Keratinocyte (primary cell): ENCODE measurements around the gene ADAMTS9. TPM values are rescaled to one million over a fixed set of nuclear protein-coding genes. Genes with fewer than 3 reads are reported as not detected.

Experiments used
- DNase-seq: peaks from one replicate; pipeline ENCODE4 v3.0.0-alpha.2; 2011; ENCODE audit warnings: low read depth, missing footprints, low spot score
- FAIRE-seq: peaks from 2 replicates; lab custom pipeline; 2011; peaks lifted over from hg19 to GRCh38; lab: Jason Lieb, UNC
- H2AFZ ChIP-seq: 2 replicates; pipeline ENCODE4 v1.6.0; 2012; ENCODE audit warnings: low read length, control low read depth, inconsistent platforms; ENCODE audit not compliant: control insufficient read depth
- H3K27ac ChIP-seq: 2 replicates; pipeline ENCODE4 v1.5.1; 2011; ENCODE audit warnings: low read length; ENCODE audit not compliant: control insufficient read depth, insufficient read depth
- H3K27me3 ChIP-seq: 3 replicates; pipeline ENCODE4 v1.6.0; 2011; ENCODE audit warnings: low read length; ENCODE audit not compliant: control insufficient read depth, insufficient read depth; ENCODE audit errors: extremely low read depth
- H3K36me3 ChIP-seq, 2 experiments: 2 replicates in 1 of 2; 3 replicates in 1 of 2; pipeline ENCODE4 v1.5.1; 2011; ENCODE audit warnings: low read length in 2 of 2, mild to moderate bottlenecking in 1 of 2; ENCODE audit not compliant: control insufficient read depth in 2 of 2, insufficient read depth in 2 of 2; ENCODE audit errors: extremely low read depth in 1 of 2
- H3K4me1 ChIP-seq: 3 replicates; pipeline ENCODE4 v1.5.1; 2011; ENCODE audit warnings: low read length; ENCODE audit not compliant: control insufficient read depth, insufficient read depth; ENCODE audit errors: extremely low read depth
- H3K4me2 ChIP-seq: 3 replicates; pipeline ENCODE4 v1.6.0; 2011; ENCODE audit warnings: low read depth, low read length; ENCODE audit not compliant: control insufficient read depth, insufficient read depth; ENCODE audit errors: extremely low read depth
- H3K4me3 ChIP-seq, 3 experiments: fragments of 200-600 bp in 1 of 3; sonication (generic) in 1 of 3; 2 replicates in 2 of 3; 3 replicates in 1 of 3; pipeline ENCODE4 v1.5.1; 2011 to 2016; ENCODE audit warnings: low read length in 3 of 3, mild to moderate bottlenecking in 3 of 3, control low read depth in 2 of 3, inconsistent platforms in 1 of 3, low read depth in 1 of 3, mixed read lengths in 1 of 3, mixed run types in 1 of 3, moderate library complexity in 1 of 3; ENCODE audit not compliant: control insufficient read depth in 2 of 3, insufficient read depth in 2 of 3; ENCODE audit errors: extremely low read depth in 1 of 3
- H3K79me2 ChIP-seq: 2 replicates; pipeline ENCODE4 v1.6.0; 2012; ENCODE audit warnings: low read length; ENCODE audit not compliant: control insufficient read depth, insufficient read depth
- H3K9ac ChIP-seq: 3 replicates; pipeline ENCODE4 v1.6.0; 2011; ENCODE audit warnings: low read length; ENCODE audit not compliant: control insufficient read depth, insufficient read depth; ENCODE audit errors: extremely low read depth
- H3K9me1 ChIP-seq: 3 replicates; pipeline ENCODE4 v1.6.0; 2011; ENCODE audit warnings: low read length; ENCODE audit not compliant: control insufficient read depth, insufficient read depth; ENCODE audit errors: extremely low read depth
- H3K9me3 ChIP-seq: 2 replicates; pipeline ENCODE4 v1.5.1; 2012; ENCODE audit warnings: low read depth, low read length; ENCODE audit not compliant: control insufficient read depth
- H4K20me1 ChIP-seq: 3 replicates; pipeline ENCODE4 v1.6.0; 2011; ENCODE audit warnings: low read length; ENCODE audit not compliant: control insufficient read depth, insufficient read depth; ENCODE audit errors: extremely low read depth
- EZH2 ChIP-seq: IDR thresholded peaks from one replicate; pipeline ENCODE4 v1.6.1; 2012; ENCODE audit warnings: inconsistent platforms, mild to moderate bottlenecking, low read length, moderate library complexity
- dilution Hi-C: fragments of 300-500 bp; cut with MboI; formaldehyde crosslinking; loops from one replicate; pipeline ENCODE4 v1.7.0; 2020; ENCODE audit warnings: low sequenced_read_pairs; ENCODE audit not compliant: extremely low pct_ligation_motif_present
- polyA plus RNA-seq, 5 experiments: library from polyadenylated mRNA; depleted of rRNA in 3 of 5; stranded (reverse) in 3 of 5; stranded (forward) in 1 of 5; unstranded in 1 of 5; fragments of >200 nt; gene quantifications; 1 replicate in 1 of 5; 2 replicates in 3 of 5; 3 replicates in 1 of 5; pipeline versions ENCODE4 v1.2.1 to v1.2.3, GENCODE V29; 2011 to 2012; ENCODE audit warnings: missing spikeins in 2 of 5, low read depth in 1 of 5, low replicate concordance in 1 of 5
- TF ChIP-seq, protein P1 (sequence below), 3 experiments: IDR thresholded peaks in 1 of 3; conservative IDR thresholded peaks in 1 of 3; optimal IDR thresholded peaks in 1 of 3; 2 replicates in 2 of 3; 3 replicates in 1 of 3; pipeline versions ENCODE3 to v1.5.1; 2011; ENCODE audit warnings: low read length in 3 of 3, mild to moderate bottlenecking in 3 of 3, moderate library complexity in 2 of 3, control low read depth in 1 of 3, inconsistent platforms in 1 of 3; ENCODE audit not compliant: insufficient read depth in 2 of 3; ENCODE audit errors: extremely low read depth in 1 of 3

Gene ADAMTS9
- polyA plus RNA-seq, 1 donor (not counting 4 experiments of a cell fraction or from before 2014, with no cell fraction given): 0.43 TPM

- Histone ChIP-seq H3K79me2 (no peaks in the 10 kb centered on the region), H3K36me3 (no peaks in the 10 kb centered on the region), H3K9ac (no peak overlapping the region), H3K9me1 (no peaks in the 10 kb centered on the region), H3K9me3 (no peaks in the 10 kb centered on the region), H3K4me3 (no peak overlapping the region), H3K4me2 (no peak overlapping the region), H2AFZ (no peak overlapping the region), H3K4me1 (no peaks in the 10 kb centered on the region), H4K20me1 (no peaks in the 10 kb centered on the region), H3K27ac (no peak overlapping the region), H3K27me3 (no peaks in the 10 kb centered on the region)
- no peak for FAIRE-seq
- no peak for DNase-seq
- TF ChIP-seq, protein P1, sequence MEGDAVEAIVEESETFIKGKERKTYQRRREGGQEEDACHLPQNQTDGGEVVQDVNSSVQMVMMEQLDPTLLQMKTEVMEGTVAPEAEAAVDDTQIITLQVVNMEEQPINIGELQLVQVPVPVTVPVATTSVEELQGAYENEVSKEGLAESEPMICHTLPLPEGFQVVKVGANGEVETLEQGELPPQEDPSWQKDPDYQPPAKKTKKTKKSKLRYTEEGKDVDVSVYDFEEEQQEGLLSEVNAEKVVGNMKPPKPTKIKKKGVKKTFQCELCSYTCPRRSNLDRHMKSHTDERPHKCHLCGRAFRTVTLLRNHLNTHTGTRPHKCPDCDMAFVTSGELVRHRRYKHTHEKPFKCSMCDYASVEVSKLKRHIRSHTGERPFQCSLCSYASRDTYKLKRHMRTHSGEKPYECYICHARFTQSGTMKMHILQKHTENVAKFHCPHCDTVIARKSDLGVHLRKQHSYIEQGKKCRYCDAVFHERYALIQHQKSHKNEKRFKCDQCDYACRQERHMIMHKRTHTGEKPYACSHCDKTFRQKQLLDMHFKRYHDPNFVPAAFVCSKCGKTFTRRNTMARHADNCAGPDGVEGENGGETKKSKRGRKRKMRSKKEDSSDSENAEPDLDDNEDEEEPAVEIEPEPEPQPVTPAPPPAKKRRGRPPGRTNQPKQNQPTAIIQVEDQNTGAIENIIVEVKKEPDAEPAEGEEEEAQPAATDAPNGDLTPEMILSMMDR (optimal IDR thresholded peaks at IDR 0.05 in 1 of 3, IDR thresholded peaks at IDR 0.05 in 1 of 3, conservative IDR thresholded peaks at IDR 0.05 in 1 of 3; ENCODE audit: extremely low read depth in 1 of 3, insufficient read depth in 2 of 3, low read length in 3 of 3): no peak
- TF ChIP-seq EZH2: no peak
- dilution Hi-C loops: no loop called here
These were observed 14.6 kb downstream of the ADAMTS9 start for GRCh38 chr3:64673159-64673715.

DNA sequence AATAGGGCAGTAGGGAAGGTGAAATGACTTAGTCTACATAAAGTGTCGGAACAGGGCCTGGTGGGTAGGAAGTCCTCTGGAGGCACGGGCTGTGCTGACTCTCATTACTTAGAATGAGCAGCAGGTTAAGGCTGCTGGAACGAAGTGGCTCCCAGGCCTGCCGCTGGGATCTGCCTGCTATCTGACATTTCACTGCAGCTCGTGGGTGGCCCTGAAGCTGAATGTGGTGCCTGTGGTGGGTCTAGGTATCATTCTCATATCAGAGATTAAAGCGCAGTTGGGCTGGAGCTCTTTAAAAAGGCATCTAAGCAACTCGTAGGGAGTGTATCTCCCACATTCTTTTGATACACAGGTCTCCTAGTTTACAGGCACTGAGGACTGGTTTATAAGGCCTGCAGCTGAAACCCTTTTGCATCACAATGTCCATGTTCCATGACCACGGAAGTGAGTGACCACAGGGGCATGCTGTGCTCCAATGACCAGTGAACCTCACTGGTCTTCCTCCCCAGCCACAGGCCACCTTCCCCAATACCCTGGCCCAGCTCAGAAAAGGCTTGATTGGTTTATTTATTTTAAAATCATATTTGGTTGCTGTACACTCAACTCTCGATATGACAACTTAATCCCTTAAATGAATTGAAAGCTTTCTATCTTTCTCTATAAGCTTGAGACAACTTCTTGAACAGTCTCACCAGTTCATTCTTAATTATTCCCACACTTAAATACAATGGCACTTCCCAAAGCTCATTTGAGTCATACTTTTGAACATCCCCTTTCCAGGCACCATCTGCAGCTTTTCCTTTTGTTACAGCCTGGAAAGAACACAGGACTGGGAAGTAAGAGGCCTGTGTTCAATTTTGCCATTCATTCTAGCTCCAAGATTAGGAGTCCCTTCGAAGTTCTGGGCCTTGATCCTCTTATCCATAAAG, 19.0 kb downstream of the ADAMTS9 start:
- H3K27ac ChIP-seq: no peak overlapping the region
- no peak overlapping the region for H3K4me2 ChIP-seq
- H3K9ac ChIP-seq: no peak overlapping the region

More for the DNA sequence above, 19.0 kb downstream of the ADAMTS9 start:
- no peaks in the 10 kb centered on the region for H3K27me3 ChIP-seq
- H3K9me1 ChIP-seq: no peaks in the 10 kb centered on the region
- H3K4me1 ChIP-seq: peaks cover 3% of the 10 kb centered on the region
- dilution Hi-C loops: no loop called here
- H3K4me3 ChIP-seq: no peak overlapping the region
- FAIRE-seq (no peak), DNase-seq (no peak)
- H3K79me2 ChIP-seq: no peaks in the 10 kb centered on the region
- no peaks in the 10 kb centered on the region for H3K36me3 ChIP-seq
- no peaks in the 10 kb centered on the region for H3K9me3 ChIP-seq
- no peaks in the 10 kb centered on the region for H4K20me1 ChIP-seq
- no peak overlapping the region for H2AFZ ChIP-seq
- TF ChIP-seq EZH2: no peak
- TF ChIP-seq, protein P1 (optimal IDR thresholded peaks at IDR 0.05 in 1 of 3, IDR thresholded peaks at IDR 0.05 in 1 of 3, conservative IDR thresholded peaks at IDR 0.05 in 1 of 3; ENCODE audit: extremely low read depth in 1 of 3, insufficient read depth in 2 of 3, low read length in 3 of 3): no peak
